GM21619 (cell line): ENCODE measurements around the gene TBX2.

Experiments
- ATAC-seq: cut with Tn5 transposase; IDR thresholded peaks from one replicate; pipeline ENCODE4 v1.9.1; 2021; ENCODE audit not compliant: unreplicated experiment

The TBX2 gene

DNA sequence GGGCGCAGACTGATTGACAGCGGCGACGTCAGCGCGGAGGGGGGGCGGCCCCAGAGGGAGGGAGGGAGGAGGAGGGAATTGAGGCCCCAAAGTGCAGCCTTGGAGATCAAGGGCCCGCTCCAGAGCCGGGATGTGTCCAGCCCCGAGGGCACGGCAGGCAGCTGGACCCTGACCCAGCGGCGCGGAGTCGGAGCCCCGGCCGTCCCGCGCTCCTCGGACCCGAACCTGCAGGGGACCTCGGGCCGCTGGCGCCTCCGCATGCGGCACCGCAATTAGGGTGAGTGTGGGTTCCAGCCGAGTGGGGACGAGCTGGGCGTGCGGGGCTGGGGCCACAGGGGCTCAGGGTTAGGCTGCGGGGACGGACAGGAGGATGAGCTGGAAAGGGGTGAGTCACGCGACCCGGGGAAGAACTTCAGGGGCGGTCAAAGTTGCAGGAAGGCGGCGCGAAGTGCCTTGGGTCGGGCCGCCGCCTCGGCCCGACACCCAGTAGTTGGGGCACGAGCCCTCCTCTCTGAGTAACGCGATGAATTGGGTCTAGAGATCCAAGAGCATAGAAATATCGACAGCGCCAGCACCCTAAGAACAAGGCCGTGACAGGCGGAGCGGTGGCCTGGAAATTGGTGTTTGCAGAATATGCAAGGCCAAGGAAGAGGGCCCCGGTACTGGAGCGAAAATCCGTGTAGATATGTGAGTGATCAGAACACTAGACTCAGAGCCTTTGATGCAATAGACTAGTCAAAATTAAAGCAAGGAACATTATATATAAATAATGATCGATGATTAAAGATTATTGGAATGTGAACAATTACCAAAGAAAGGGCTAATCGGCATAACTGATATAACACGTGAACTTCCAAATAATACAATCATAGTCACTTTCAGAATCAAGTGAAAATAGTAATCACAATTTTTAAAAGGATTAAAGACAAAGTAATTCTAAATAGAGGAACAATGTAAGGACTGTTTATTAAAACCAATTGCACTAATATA is 53.0 kb downstream of the TBX2 start, which contains the start of gene TBX4:
TSS of gene TBX4 (plus strand) at position 122 of the 990 bp plus-strand sequence. CDS start 4,069 bp downstream, outside the sequence.
- ATAC-seq, result no peak

DNA sequence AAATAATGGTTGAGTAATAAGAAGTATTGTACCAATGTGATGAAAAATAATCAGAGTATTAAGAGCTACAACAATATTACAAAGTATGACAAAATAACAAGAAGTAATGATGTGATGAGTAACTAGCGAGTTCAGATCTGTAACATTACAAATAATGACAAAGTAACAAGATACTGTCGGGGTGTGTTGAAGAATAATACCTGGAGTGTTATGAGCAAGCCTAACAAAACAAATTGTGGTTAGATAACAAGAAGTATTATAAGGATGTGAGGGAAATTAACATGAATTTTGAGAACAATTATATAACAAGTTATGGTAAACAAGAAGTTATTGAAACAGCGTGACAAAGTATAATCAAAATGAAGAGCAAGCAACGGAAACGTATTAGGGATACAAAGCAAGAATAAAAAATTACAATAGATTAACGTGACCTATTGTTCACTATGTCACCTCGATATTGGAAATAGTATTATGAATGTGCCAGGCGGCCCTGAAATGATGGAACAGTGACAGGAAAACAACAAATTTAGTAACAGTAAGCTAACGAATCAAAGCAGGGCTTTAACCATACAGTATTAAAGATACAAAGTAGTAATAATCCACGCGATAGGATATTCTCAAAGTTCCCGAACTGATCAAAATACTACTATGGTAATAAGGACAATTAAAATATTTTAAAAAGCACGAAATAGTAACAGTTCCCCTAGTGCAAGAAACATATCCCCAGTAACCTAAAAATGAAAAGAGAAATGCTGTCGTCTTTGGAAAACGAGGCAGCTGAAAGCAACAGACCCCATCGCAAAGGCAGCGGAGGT is 54.1 kb downstream of the TBX2 start:
- ATAC-seq, result no peak

DNA sequence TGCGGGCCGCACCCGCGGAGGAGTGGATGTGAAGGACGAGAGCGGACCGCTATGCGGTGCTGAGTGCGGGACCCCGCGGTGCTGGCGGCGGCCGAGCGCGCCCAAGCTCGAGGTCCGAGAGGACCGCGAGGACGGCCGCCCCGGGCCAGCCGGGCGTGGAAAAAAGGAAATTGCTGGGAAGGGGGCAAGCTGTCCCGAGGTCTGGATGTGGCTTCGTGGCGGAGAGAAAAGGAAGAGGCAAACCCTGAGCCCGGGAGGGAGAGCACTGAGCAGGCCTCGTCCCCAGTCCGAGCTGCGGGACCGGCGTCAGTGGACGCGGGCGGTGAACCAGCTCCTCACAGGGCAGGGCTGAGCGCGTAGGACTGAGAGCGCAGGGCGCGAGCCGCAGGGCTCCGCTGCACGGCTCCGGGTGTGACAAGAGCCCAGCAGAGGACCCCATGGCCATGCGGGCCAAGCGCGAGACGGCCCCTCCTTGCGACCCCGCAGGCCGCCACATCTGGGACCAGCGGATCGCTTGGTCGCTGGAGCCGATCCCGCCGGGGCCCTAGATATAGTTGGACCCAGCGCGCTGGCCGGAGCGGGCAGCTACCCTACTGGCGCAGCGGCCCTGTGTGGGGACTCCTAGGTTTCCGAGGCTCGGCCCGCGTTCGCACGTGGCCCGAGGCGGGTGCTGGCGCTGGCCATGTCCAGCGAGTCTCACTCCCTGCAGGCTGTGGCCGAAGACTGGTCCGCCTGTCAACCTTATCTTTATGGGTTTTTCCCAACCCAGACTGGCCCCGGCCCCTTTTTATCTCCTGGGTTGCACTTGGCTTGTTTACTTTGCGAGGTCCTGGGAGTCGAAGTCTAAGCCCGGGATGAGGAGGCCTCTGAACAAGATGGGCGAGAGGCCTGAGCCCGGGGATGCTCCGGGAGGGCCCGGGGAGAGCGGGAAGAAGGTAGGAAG is 55.0 kb downstream of the TBX2 start:
- no peak for ATAC-seq

- ATAC-seq, result no peak
These were observed 55.8 kb downstream of the TBX2 start for GRCh38 chr17:61455324-61456060.

DNA sequence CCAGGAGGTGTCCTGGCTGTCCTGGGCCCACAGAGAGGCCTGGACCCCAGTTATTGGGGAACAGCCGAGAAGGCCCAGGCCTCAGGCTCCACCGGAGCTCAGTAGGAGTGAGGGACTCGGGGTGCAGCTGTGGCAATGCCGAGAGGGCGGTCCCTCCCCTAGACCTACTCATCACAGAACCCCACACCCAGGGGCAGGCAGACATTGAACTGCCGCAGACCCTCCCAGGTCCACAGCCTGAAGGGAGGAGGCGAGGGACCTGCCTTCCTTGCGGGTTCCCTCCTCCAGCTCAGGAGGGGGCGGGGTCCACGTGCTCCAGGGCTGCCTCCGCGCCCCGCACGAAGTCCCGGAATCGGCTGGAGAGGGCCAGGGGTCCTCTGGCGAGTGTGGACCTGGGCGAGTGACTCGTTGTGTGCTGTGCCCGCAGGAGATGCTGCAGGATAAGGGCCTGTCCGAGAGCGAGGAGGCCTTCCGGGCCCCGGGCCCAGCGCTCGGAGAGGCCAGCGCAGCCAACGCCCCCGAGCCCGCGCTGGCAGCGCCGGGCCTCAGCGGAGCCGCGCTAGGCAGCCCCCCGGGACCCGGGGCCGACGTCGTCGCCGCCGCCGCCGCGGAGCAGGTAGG is 56.5 kb downstream of the TBX2 start:
- no peak for ATAC-seq

- no peak for ATAC-seq
These were observed 57.1 kb downstream of the TBX2 start for GRCh38 chr17:61456688-61457225.

DNA sequence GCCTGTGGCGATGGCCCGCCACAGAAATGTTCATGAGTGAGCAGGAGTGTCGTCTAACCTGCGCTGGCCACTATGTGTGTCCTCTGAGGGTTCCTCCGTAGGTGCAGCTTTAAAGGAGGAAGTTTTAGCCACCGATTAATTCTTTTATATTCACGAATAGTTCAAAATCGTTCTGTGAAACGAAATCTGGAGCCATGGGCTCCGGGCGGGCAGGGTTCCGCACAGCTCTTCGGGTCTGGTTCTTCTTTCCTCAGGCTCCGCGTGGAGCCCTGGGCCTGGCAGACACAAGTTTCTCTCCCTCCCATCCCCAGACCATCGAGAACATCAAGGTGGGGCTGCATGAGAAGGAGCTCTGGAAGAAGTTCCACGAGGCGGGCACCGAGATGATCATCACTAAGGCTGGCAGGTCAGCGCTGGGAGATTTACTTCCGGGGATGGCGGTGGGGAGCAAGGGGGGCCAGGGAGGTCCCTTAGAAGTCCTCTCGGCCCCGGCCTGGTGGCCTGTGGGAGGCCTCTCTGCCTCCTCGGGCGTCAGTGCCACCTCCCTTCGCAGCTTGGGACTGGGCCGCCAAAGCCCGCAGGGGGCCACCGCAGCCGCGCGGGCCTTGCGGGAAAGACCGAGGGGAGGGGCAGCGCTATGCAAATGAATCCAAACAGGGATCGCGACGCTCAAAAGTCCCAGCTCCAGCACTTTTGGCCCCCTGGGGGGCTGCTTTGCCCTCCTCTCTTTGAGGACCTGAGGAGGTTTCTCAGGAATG is 57.8 kb downstream of the TBX2 start:
- ATAC-seq, result no peak

GRCh38 chr17:61458000-61458399 is 58.4 kb downstream of the TBX2 start:
- ATAC-seq, result no peak

DNA sequence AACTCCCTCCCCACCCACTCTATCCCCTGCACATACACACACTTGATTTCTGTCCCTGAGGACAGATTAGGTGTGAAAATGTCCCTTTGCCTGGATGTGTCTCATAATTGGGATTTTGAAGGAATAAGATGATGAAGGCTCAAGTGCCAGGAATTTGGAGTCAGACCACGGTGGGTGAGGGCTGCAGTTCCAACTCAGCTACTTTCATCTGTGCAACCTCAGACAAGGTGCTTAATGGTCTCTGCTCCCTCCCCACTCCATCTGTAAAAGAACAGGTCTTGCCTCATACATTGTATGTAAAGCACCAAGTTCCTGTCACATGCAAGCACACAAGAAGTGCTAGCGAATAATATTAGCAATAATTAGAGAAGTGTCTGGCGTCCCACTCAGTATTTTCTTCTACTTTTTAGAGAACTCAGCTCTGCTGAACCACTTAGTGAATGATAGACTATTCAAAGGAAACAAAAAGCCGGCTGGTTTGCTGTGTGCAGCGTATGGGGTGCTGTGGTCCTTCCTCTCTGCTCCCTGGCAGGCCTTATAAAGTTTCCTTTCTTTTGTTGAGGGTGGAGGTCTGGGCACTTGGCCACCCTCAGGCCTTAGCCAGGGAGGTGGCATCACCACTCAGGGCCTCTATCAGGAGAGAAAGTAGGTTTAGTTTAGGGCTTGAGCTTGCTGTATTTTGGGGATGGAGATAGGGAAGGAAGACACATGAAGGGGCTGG is 58.9 kb downstream of the TBX2 start:
- ATAC-seq, result no peak
